GM19468 (cell line): ENCODE data around the gene MLYCD.

Experiments
- ATAC-seq: cut with Tn5 transposase; IDR thresholded peaks from one replicate; pipeline ENCODE4 v1.9.1; 2021; ENCODE audit warnings: mild to moderate bottlenecking, moderate library complexity, moderate number of reproducible peaks; ENCODE audit not compliant: unreplicated experiment; ENCODE audit errors: extremely low read depth

The MLYCD gene

GRCh38 chr16:83966153-83966696 lies 67.3 kb downstream of the MLYCD start:
- ATAC-seq = no peak

GRCh38 chr16:83967091-83967490 lies 68.2 kb downstream of the MLYCD start:
- no peak for ATAC-seq

DNA sequence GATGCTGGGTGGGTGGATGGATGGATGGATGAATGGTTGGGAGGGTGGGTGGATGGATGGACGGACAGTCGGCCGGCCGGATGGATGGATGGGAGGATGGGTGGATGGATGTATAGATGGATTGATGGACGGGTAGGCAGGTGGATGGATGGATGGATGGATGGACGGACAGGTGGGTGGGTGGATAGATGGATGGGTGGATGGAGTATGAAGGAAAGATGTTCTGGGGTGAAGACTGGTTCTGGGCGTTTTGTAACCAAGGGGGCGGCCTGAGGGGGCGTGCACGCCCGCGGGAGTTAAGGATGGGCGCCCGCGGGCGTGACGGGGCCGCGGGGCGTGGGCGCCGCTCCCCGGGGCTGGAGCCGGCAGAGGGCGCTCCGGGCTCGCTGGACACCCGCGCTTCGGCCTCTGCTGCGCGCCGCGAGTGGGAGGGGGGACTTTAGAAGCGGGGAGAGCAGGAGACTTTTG lies 69.0 kb downstream of the MLYCD start, which contains the start of gene NECAB2:
TSS of gene NECAB2 (plus strand) at position 407 of the 468 bp plus-strand sequence. CDS start 405 bp downstream, outside the sequence.
- no peak for ATAC-seq

DNA sequence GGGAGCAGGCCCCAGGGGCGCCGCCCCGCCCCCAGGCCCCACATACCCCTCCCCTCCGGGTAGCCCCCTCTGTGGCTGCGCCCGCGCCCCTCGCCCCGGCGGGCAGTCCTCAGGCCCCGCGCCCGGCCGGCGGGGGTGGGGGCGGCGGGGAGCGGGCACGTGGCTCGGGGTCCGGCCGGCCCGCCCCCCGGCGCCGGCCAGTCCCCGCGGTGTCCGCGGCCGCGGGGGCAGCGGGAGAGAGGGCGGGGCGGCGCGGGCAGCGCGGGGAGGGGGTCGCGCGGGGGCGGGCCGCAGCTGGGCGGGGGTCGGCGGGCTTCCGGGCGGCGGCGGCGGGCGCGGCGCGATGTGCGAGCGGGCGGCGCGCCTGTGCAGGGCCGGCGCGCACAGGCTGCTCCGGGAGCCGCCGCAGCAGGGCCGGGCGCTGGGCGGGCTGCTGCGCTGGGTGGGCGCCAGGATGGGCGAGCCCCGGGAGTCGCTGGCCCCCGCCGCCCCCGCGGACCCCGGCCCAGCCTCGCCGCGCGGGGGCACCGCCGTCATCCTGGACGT lies 69.5 kb downstream of the MLYCD start:
- ATAC-seq = no peak

- no peak for ATAC-seq
Observed at GRCh38 chr16:83968891-83969649, 70.2 kb downstream of the MLYCD start.

DNA sequence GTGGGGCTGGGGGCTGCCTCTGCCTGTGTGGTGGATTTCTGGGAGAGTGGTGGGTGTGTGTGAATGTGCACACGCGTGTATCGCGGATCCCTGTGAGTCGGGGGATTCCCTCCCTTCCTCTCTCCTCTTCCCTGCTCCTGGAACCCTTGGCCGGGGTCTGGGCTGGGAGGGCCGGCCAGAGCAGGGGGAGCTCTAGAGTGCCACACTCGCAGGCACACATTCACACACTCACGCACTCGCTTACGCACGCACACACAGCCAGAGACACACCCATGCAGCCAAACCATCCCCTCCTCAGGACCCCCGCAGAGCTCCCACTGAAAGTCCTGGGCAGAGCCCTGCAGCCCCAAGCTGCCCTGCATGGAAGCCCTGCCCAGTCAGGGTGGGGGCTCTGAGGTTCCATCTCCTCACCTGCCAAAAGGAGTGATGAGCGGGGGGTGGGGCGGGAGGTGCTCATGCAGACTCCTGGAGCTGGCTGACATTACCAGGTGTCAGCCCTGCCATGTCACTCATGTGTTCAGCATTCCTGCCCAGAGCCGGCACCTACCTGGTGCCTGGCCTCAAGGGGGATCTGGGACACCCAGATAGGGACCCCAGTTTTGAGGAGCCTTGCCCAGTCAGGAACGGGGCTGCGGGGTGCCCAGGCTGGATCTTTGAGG lies 71.0 kb downstream of the MLYCD start:
- ATAC-seq = no peak

- ATAC-seq = no peak
Observed at GRCh38 chr16:83970430-83970815, 71.5 kb downstream of the MLYCD start.

DNA sequence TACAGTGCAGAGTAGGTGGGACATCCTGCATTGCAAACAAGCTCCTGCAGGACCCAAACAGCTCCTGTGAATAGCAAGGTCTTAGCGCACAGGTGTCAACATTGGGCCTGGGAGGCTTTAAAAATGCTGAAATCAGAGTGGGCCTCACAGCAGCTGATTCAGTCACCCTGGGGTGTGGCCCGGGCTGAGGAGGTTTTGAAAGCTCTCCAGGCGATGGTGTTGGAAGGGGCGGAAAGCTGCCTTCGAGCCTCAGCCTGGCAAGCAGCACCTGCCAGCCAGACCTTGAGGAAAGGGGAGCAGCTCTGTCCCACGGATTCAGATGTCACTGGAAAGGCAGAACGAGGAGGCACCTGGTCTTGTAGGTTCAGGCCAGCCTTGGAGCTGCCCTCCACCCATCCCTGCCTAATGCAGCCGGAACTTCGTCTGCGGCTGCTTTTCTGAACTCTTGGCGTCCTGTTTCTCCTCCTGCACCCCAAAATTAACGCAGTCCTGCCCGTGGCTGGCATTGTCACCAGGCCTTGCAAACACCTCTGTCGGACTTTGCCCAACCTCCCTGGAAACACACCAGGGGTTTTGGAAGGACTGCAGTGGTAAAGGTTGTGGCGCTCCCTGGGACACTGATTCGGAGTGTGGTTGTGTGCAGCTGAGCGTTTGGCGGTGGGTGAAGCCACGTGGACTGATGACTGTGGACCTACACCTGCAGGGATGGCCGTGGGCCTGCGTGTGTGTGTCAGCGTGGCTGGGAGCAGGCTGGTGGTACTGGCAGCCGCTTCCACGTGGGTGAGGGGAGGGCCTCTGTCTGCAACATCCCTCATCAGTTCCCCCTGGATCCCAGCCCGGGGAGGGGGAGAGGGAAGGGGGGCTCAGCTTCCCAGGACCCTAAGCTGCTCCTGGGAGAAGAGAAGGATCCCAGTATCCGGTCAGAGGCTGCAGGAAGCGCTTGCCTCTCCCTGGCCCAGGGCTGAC lies 72.5 kb downstream of the MLYCD start:
- ATAC-seq = no peak

- no peak for ATAC-seq
Observed at GRCh38 chr16:83972256-83973008, 73.5 kb downstream of the MLYCD start.

DNA sequence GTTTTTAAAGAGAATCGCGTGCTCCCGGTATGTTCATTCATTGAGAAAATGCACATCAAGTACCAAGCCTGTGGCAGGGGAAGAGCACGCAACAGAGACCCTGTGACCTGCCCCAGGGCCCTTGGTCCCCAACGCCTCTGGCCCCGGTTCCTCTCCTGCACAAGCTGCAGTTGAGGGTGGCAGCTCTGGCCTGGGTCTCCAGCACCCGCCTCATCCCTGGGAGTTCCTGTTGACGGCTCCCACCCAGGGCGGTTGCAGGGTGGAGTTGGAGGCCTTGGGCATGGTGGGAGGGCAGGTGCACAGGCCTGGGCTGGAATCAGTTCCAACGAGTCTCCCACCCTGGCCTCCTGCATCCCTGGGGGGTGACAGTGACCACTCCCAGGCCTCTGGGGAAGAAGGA lies 74.2 kb downstream of the MLYCD start:
- no peak for ATAC-seq

- ATAC-seq = no peak
Observed at GRCh38 chr16:83973581-83974385, 74.9 kb downstream of the MLYCD start.

DNA sequence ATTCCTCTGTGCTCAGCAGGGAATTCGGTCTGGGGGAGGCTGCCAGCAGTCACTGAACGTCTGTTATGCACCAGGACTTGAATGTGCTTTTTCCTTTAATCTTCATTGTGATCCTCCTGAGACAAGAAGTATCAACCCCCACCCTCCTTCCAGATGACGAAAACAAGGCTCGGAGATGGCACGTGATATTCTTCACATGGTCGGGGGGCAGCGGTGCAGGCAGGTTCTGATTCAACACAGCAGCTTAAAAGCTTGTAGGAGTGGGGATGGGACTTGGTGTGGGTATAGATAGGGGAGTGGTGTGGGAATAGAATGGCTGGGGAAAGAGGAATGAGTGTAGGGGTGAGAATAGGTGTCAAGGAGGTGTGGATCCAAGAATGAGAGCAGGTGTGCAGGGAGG lies 75.6 kb downstream of the MLYCD start:
- no peak for ATAC-seq

- no peak for ATAC-seq
Observed at GRCh38 chr16:83975590-83976260, 76.8 kb downstream of the MLYCD start.
